Measurements from ENCODE around the gene EMC9. TPM values are rescaled to one million over a fixed set of nuclear protein-coding genes. Genes with fewer than 3 reads are reported as not detected.

The EMC9 gene
- total RNA-seq, 1 donor from 2014 or later: 25.3 TPM

DNA sequence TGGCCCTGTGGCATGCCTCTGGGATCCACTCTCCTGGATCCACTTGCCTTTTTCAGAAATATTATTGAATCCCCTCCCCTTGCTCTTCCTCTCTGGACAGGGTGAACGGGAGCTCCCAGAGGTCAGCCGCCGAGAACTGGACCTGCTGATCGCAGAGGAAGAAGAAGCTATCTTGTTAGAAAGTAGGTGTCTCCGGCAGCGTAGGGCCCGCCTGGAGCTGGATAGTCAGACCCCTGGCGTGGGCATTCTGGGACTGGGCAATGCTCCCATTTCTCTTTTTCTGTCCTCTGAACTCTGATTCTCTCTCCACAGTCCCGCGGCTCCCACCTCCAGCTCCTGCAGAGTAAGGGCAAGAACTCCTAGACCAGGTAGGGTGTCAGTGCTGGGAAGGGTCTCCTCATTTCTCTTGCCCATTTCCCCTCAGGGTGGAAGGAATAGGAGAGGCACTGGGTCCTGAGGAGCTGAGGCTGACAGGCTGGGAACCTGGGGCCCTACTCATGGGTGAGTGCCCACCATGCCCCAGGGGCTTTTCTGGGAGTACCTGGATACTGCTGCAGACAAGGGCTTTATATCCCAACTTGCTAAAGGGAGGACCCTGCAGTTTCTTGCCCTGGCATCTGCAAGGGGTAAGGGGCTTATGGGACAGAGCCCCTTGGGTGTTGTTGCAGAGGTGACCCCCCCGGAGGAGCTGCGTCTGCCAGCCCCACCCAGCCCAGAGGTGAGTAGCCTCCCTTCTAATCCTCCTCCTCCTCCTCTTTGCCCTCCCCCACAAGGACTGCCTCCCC is 35.8 kb upstream of the EMC9 start:
- DNase-seq (ENCODE audit: low spot score): no peak

- DNase-seq (ENCODE audit: low spot score): no peak
Observed at GRCh38 chr14:24176599-24176998, 35.2 kb upstream of the EMC9 start.

DNA sequence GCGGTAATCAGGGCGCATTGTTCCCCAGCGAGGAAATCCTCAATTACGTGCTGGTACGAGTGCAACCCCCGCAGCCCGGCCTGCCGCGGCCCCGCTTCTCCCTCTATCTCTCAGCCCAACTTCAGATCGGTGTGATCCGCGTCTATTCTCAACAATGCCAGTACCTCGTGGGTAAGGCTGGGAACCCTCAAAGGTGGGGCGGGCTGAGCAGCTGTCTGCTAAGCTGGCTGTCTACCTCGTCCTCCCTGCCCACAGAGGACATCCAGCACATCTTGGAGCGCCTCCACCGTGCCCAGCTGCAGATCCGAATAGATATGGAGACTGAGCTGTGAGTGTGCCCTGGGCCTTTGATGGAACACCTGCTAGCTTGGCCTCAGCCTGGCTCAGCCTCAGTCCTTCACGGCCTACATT is 31.5 kb upstream of the EMC9 start:
- no peak for DNase-seq (ENCODE audit: low spot score)

- no peak for DNase-seq (ENCODE audit: low spot score)
Observed at GRCh38 chr14:24172261-24172860, 31.0 kb upstream of the EMC9 start.

DNA sequence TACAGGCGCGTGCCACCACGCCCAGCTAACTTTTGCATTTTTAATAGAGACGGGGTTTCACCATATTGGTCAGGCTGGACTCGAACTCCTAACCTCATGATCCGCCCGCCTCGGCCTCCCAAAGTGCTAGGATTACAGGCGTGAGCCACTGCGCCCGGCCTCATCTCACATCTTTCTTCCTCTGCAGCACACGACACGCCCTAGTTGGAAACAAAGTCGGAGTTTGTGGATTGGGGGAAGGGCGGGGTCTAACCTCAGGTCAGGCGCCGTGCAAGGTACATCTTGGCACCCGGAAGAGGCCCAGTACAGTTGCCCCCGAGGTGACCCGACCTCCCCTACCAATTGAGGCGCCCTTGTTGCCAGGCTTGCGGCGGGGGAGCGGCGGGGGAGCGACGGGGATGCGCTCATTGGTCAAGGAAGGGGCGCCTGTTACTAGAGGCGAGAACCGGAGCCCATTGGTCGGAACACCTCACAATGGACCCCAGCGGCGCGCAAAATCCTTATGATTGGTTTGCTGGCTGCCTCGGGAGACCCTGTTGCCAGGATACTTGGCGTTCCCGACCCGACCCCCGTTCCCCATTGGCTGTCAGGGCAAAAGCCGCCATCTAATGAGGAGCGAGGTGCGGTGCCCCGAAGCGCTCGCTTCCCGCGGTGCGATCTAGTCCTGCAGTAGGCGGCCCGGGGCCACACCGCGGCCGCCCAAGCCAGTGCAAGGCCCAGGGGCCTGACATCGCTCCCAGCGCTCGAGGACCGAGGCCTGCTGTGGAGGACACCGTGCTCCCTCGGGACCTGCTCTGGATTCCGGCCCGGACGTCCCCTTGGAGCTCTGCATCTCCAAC is 30.2 kb upstream of the EMC9 start, which contains the start of gene REC8:
Gene REC8, plus strand, starts transcription at position 659 of the 839 bp plus-strand sequence. CDS start 473 bp downstream, outside the sequence.
- peak; percentile 97 for DNase-seq (ENCODE audit: low spot score)

- DNase-seq (ENCODE audit: low spot score): no peak
Observed at GRCh38 chr14:24167469-24168114, 26.2 kb upstream of the EMC9 start.

DNA sequence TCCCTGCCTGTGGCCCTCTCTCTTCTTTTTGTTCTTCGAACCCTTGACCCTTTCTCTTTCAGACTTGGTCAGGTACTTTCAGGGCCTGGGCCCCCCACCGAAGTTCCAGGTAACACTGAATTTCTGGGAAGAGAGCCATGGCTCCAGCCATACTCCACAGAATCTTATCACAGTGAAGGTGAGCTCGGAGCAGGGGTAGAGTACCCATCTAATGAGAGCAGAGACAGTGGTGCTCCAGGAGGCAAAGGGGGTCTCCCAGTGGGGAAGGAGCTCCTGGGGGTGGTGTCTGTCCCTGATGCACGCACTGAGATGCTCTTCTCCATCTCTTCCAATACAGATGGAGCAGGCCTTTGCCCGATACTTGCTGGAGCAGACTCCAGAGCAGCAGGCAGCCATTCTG is 24.4 kb upstream of the EMC9 start:
- no peak for DNase-seq (ENCODE audit: low spot score)

- no peak for DNase-seq (ENCODE audit: low spot score)
Observed at GRCh38 chr14:24164518-24164991, 23.2 kb upstream of the EMC9 start.

- no peak for DNase-seq (ENCODE audit: low spot score)
Observed at GRCh38 chr14:24162093-24162492, 20.7 kb upstream of the EMC9 start.

DNA sequence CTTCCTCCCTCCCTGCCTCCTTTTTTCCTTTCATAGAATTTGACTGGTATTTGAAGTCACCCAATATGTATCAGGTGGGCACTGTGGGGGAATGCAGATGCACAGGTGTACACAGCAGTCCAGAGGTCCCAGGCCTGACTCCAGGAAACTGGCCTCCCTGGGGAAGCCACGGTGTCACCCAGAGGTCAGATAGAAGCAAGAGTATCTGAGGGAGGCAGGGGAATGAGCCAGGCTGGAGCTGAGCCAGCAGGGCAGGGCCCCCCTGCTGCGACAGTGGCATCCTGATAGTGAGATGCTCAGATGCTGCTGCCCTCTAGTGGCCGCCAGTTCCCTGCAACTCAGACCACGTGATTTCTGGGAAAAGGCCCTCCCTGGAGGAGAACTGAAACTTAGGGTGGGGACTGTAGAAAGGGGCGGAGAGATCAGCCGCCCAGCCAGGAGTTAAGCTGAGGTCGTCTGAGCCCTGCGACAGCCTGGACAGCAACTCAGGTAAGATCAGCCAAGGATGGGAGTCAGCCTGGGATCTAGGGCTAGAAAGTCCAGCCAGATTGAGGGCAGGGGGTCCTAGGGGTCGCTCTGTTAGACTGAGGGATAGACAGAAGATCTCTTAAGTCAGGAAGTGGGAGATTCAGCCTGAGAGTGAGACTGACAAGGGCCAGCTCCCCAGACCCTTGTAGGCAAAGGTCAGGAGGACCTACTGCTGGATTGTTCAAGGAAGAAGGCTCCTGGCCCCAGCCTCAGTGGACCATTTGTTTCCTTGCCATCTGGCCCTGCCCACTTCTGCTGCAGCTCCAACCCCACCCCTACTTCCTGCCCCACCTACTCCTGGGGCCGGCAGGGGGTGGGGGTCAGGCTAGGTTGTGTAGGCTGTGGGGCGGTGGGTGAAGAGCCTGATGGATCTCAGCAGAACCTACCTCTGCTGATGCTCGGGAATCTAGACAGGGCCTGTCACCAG is 19.7 kb upstream of the EMC9 start, which contains the start of gene IRF9:
Gene IRF9, plus strand, starts transcription at position 416 of the 955 bp plus-strand sequence. CDS start 880 bp downstream, outside the sequence.
- peak; percentile 97 for DNase-seq (ENCODE audit: low spot score)

GRCh38 chr14:24160499-24160849 is 19.1 kb upstream of the EMC9 start:
- DNase-seq (ENCODE audit: low spot score): no peak

- no peak for DNase-seq (ENCODE audit: low spot score)
Observed at GRCh38 chr14:24159777-24160498, 18.5 kb upstream of the EMC9 start.

DNA sequence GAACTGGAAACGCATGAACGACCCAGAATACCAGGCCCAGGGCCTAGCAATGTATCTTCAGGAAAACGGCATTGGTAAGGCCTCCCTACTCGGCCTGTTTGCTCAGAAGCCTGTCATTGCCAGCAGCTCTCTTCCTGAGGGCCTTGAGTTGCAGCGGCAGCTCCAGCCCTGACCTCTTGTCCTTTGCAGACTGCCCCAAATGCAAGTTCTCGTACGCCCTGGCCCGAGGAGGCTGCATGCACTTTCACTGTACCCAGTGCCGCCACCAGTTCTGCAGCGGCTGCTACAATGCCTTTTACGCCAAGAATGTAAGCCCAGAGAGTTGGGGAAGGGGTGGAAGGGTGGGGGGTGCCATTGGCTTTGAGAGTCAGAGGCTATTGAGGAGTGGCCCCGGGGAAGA is 15.9 kb upstream of the EMC9 start:
- no peak for DNase-seq (ENCODE audit: low spot score)

GRCh38 chr14:24156840-24157239 is 15.4 kb upstream of the EMC9 start:
- no peak for DNase-seq (ENCODE audit: low spot score)

DNA sequence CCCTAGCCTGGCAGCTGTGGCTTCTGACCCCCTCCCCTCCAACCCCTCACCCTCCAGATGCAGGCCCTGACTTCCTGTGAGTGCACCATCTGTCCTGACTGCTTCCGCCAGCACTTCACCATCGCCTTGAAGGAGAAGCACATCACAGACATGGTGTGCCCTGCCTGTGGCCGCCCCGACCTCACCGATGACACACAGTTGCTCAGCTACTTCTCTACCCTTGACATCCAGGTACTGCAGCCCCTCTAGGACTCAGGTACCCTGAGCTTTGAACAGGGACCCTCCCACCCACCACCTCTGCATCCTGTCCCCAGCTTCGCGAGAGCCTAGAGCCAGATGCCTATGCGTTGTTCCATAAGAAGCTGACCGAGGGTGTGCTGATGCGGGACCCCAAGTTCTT is 13.7 kb upstream of the EMC9 start:
- DNase-seq (ENCODE audit: low spot score): no peak

DNA sequence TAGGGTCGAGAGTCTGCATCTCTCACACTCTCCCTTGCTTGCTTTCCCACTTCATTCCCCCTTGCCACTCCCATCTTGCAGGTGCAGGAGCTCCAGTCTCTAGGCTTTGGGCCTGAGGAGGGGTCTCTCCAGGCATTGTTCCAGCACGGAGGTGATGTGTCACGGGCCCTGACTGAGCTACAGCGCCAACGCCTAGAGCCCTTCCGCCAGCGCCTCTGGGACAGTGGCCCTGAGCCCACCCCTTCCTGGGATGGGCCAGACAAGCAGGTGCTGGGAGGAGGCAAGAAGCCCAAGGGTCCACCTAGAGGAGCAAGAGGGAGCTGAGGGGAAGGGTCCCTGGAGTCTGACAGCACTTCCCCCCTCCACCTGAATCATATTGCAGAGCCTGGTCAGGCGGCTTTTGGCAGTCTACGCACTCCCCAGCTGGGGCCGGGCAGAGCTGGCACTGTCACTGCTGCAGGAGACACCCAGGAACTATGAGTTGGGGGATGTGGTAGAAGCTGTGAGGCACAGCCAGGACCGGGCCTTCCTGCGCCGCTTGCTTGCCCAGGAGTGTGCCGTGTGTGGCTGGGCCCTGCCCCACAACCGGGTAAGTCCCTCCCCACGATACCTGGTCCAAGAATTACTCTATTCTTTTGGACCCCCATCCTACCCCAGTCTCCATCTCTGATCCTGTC is 10.2 kb upstream of the EMC9 start:
- no peak for DNase-seq (ENCODE audit: low spot score)

GRCh38 chr14:24150993-24151392 is 9.6 kb upstream of the EMC9 start:
- no peak for DNase-seq (ENCODE audit: low spot score)

DNA sequence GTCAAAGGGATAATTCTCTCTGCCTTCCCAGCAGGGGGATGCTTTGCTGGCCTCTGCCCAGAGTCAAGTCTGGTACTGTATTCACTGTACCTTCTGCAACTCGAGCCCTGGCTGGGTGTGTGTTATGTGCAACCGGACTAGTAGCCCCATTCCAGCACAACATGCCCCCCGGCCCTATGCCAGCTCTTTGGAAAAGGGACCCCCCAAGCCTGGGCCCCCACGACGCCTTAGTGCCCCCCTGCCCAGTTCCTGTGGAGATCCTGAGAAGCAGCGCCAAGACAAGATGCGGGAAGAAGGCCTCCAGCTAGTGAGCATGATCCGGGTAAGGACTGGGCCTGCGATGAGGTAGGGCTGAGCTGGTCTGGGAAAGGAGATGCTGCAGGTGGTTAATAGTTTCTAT is 9.2 kb upstream of the EMC9 start:
- DNase-seq (ENCODE audit: low spot score): no peak

GRCh38 chr14:24150061-24150460 is 8.7 kb upstream of the EMC9 start:
- DNase-seq (ENCODE audit: low spot score): no peak

Data from umbilical cord (tissue), 2 donors.